Fibroblast of lung (primary cell): ENCODE data around the gene PAK1IP1.

Experiments used
- EZH2 ChIP-seq: IDR thresholded peaks from 2 replicates; pipeline ENCODE4 v1.5.1; 2012; ENCODE audit warnings: low read length, control low read depth, mild to moderate bottlenecking; ENCODE audit errors: missing control alignments
- TF ChIP-seq, protein P1 (sequence below), 2 donors: IDR thresholded peaks in 1 of 2; conservative IDR thresholded peaks in 1 of 2; 1 replicate in 1 of 2; 2 replicates in 1 of 2; pipeline ENCODE4 v1.5.1; 2011 to 2012; ENCODE audit warnings: low read length in 2 of 2, control low read depth in 1 of 2, inconsistent platforms in 1 of 2, low read depth in 1 of 2, mild to moderate bottlenecking in 1 of 2

DNA sequence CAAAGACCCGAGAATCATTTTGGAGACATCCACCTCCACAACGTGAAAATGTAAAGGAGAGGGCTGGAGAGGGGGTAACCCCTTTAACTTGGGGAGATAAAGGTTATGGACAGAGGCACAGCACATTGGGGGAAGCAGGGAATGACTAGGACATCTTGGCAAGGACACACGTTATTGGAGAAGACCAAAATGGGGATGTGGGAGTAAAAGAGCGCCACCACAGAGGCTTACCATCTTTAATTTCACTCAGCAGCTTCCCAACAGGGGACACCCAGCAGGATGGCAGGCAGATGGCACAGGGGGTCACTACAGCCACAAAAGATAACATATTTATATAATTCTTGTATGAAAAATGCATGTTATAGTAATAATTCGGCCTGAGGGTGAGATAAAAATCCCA lies 10.2 kb upstream of the PAK1IP1 start:
- TF ChIP-seq, protein P1, sequence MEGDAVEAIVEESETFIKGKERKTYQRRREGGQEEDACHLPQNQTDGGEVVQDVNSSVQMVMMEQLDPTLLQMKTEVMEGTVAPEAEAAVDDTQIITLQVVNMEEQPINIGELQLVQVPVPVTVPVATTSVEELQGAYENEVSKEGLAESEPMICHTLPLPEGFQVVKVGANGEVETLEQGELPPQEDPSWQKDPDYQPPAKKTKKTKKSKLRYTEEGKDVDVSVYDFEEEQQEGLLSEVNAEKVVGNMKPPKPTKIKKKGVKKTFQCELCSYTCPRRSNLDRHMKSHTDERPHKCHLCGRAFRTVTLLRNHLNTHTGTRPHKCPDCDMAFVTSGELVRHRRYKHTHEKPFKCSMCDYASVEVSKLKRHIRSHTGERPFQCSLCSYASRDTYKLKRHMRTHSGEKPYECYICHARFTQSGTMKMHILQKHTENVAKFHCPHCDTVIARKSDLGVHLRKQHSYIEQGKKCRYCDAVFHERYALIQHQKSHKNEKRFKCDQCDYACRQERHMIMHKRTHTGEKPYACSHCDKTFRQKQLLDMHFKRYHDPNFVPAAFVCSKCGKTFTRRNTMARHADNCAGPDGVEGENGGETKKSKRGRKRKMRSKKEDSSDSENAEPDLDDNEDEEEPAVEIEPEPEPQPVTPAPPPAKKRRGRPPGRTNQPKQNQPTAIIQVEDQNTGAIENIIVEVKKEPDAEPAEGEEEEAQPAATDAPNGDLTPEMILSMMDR (conservative IDR thresholded peaks at IDR 0.05 in 1 of 2, IDR thresholded peaks at IDR 0.05 in 1 of 2; ENCODE audit: low read depth in 1 of 2, low read length in 2 of 2), result no peak
- no peak for TF ChIP-seq EZH2
